Transverse colon (tissue), 3 donors: ENCODE data around the gene POLA2.

Experiments
- EP300 ChIP-seq: sonication (generic); formaldehyde crosslinking; IDR thresholded peaks from one replicate; pipeline ENCODE4 v1.6.1; 2017; ENCODE audit warnings: antibody characterized with exemption, low read depth
- TF ChIP-seq, protein P1 (sequence below), 5 experiments: fragments of 200-600 bp in 3 of 5; fragments of 450-650 bp in 2 of 5; sonication (generic) in 3 of 5; IDR thresholded peaks; 1 replicate in 2 of 5; 2 replicates in 3 of 5; pipeline ENCODE4 v1.5.1; 2016 to 2017; ENCODE audit warnings: antibody characterized with exemption in 5 of 5, inconsistent platforms in 3 of 5, mild to moderate bottlenecking in 2 of 5, moderate library complexity in 1 of 5

DNA sequence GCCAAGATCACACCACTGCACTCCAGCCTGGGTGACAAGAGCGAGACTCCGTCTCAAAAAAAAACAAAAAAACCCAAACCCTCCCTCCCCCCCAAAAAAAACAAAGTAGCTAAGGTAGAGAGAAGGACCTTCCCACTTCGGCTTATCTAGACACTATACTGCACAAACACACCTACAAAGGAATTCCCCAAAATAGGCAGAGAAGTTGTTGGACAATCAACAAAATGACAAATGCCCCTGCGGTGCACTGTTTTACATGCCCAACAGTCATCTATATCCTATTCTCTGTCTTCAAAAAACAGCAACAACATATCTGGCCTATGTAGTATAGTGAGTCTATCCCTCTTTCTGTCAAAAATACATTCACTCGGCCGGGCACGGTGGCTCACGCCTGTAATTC, 65.3 kb downstream of the POLA2 start:
- no peak for TF ChIP-seq EP300
- TF ChIP-seq, protein P1, sequence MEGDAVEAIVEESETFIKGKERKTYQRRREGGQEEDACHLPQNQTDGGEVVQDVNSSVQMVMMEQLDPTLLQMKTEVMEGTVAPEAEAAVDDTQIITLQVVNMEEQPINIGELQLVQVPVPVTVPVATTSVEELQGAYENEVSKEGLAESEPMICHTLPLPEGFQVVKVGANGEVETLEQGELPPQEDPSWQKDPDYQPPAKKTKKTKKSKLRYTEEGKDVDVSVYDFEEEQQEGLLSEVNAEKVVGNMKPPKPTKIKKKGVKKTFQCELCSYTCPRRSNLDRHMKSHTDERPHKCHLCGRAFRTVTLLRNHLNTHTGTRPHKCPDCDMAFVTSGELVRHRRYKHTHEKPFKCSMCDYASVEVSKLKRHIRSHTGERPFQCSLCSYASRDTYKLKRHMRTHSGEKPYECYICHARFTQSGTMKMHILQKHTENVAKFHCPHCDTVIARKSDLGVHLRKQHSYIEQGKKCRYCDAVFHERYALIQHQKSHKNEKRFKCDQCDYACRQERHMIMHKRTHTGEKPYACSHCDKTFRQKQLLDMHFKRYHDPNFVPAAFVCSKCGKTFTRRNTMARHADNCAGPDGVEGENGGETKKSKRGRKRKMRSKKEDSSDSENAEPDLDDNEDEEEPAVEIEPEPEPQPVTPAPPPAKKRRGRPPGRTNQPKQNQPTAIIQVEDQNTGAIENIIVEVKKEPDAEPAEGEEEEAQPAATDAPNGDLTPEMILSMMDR (IDR thresholded peaks at IDR 0.05) = no peak
